HEK293T (cell line): ENCODE data around the gene ADGRL3.

Source experiments
- ARNT ChIP-seq: fragments of 450-650 bp; IDR thresholded peaks from 2 replicates; pipeline ENCODE4 v1.6.1; 2017; ENCODE audit warnings: mild to moderate bottlenecking
- BHLHE40 ChIP-seq: fragments of 450-650 bp; IDR thresholded peaks from 2 replicates; pipeline ENCODE4 v1.6.1; 2016; ENCODE audit warnings: mild to moderate bottlenecking, moderate library complexity, borderline replicate concordance
- CTBP1 ChIP-seq: fragments of 450-650 bp; IDR thresholded peaks from 2 replicates; pipeline ENCODE4 v1.6.1; 2016; ENCODE audit warnings: borderline replicate concordance
- FOXM1 ChIP-seq: fragments of 450-650 bp; IDR thresholded peaks from 2 replicates; pipeline ENCODE4 v1.6.1; 2017; ENCODE audit warnings: mild to moderate bottlenecking, borderline replicate concordance

DNA sequence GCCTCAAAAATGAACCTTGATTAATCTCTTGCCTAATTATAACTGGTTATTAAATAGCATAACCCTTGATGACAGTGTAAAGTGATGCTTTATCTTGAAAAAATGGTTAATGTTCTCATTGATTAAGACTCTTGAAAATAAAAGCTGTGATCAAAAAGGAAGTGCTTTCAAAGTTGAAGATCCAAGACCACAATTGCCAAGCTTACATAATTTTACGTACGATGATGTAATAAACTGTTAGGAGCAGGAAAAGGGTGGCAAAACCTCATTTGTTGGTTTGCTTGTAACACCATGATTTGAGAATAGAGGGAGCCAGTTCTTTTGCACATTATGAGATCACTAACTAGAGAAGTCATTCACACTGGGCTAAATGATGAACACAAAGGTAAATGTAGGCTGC is 322.2 kb downstream of the ADGRL3 start:
- TF ChIP-seq CTBP1: no peak
- no peak for TF ChIP-seq BHLHE40
- no peak for TF ChIP-seq FOXM1
- TF ChIP-seq ARNT: no peak
